CMK (cell line): ENCODE data around the gene CALN1.

ENCODE experiments used
- DNase-seq: peaks from one replicate; pipeline ENCODE4 v3.0.0-alpha.2; 2010; ENCODE audit warnings: low read depth

CALN1 gene

GRCh38 chr7:72183835-72184234, 228.3 kb downstream of the CALN1 start:
- no peak for DNase-seq

DNA sequence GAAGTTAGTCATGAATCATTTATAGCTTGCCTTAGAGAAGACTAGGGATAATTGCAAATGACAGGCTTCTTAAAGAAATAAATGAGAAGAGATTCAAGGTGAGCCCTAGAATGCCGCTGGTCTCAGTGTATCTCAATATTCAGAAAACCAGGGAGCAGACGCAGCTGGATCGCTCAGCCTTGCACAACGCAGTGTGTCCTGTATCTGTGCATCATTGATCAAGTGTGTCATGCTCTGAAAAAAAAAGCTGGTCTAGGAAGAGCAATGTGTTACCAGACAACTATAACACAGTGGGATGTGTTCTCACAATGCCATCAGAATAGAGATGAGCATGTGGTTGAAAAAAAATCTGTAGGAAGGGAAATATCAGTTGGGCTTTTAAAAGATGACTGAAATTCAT, 230.1 kb downstream of the CALN1 start:
- no peak for DNase-seq

- no peak for DNase-seq
Observed at GRCh38 chr7:72176875-72177274, 235.3 kb downstream of the CALN1 start.

DNA sequence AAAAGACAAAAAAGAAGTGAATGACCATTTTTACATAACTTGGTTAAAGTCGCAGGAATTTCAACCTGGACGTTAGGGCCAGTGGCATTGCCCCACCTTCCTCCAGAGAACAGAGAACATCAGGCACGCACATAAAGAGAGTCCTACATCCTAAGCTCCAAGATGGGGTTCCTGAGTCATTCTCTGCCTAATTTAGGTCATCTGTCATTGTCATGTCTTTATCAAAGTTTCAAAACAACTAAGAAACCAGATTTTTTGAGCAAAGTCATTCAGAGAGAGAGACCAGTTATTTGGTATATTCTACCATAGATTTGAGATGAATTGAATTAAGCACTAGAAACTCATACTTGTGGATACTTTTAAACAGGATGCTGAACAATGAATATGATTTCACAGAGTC, 241.7 kb downstream of the CALN1 start:
- no peak for DNase-seq

DNA sequence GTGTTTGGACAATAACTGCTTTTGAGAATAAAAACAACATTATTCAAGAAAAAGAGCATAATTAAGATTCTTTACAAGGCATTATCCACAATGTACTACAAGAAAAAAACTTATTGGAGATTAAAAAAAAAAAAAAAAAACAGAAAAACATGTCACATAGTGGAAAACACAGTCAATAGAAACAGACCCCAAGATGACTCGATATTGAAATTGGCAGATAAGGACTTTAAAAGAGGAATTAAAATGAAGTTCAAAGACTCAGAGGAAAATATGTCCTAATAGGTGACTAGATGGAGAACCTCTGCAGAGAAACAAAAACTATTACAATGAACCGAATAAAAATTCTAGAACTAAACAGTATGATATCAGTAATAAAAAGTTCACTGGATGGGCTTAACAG, 248.9 kb downstream of the CALN1 start:
- no peak for DNase-seq

- no peak for DNase-seq
Observed at GRCh38 chr7:72161534-72161933, 250.6 kb downstream of the CALN1 start.

DNA sequence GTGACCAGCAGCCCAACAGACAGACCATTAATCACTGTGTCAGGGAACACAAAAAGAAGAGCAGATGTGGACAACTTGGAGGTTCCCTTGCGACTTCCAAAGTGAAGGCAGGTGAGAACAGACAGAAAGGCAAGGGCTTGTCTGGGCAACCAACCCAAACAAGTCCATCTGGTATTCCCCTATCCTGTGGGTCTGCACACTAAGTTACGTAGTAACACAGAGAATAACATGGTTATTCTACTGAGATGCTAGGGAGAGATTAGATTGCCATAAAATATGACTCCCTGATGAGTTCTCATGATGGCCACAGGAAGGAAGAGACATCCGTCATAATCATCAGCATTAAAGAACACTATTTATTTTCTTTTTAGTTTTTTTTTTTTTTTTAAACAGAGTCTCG, 252.2 kb downstream of the CALN1 start:
- DNase-seq = no peak

DNA sequence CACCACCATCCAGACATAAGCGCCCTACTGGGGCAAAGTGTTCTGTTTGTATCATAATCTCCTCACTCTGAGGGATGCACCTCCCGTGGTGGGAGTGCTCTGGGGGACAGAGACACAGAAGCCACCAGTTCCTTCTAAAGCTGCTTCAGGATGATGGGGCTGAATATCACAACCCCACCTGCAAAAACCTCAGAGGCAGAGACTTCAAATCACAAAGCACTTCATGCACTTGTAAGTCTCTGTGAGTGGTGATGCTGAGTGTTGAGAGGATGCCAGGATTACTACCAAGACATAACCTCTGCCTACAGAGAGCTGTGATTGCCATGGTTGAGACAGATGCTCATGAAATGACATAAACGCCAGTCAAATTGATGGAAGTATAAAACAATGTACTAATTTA, 255.5 kb downstream of the CALN1 start:
- no peak for DNase-seq

DNA sequence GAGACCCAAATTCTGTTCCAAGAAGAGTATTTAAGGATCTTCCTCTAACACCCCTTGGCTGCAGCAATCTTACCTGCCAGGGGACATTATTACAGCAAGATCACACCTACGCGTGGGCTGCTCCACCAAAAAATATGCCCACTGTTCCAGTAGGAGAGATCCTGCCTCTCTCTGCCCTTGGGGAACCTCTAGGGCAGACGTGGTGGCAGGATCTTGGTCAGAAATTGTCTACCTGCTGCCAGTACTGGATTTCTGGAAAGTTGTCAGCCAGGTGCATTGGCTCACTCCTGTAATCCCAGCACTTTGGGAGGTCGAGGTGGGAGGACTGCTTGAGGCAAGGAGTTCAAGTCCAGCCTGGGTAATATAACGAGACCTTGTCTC, 259.0 kb downstream of the CALN1 start:
- DNase-seq = no peak

- no peak for DNase-seq
Observed at GRCh38 chr7:72152161-72153131, 259.7 kb downstream of the CALN1 start.

- DNase-seq = no peak
Observed at GRCh38 chr7:72140566-72140965, 271.6 kb downstream of the CALN1 start.

- DNase-seq = no peak
Observed at GRCh38 chr7:72127136-72127535, 285.0 kb downstream of the CALN1 start.

- no peak for DNase-seq
Observed at GRCh38 chr7:72123913-72124312, 288.2 kb downstream of the CALN1 start.

GRCh38 chr7:72118366-72118765, 293.8 kb downstream of the CALN1 start:
- DNase-seq = no peak

- DNase-seq = no peak
Observed at GRCh38 chr7:72114129-72114528, 298.0 kb downstream of the CALN1 start.

DNA sequence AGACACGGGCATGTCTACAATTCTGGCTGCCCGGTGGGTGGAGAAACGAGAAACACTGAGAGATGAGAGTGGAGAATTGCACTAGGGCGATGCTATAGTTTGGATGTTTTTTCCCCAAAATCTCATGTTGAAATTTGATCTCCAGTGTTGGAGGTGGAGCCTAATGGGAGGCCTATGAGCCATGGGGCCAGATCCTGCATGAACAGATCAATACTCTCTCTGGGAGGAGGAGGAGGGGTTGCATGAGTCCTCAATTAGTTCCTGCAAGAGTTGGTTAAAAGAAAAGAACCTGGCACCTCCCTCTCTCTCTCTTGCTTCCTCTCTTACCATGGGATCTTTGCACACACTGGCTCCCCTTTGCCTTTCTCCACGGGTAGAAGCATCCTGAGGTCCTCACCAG, 299.1 kb downstream of the CALN1 start:
- DNase-seq = no peak

DNA sequence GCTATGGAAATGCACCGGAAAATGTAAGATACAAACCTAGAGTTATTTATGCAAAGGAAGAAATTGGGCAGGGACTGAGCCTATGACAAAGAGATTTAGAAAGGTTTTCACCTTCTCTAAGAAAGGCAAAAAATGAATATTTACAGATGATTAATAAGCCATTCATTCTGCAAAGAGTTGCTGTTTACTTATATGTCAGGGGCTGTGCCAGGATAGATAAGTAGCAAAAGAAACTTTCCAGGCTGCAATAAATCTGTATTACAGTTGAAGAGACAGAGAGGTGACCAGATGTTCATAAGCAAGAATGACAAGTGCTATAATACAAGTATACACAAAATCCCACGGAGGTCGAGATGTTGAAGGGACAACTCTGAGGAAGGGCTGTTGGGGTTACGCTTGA, 299.6 kb downstream of the CALN1 start:
- DNase-seq = no peak

DNA sequence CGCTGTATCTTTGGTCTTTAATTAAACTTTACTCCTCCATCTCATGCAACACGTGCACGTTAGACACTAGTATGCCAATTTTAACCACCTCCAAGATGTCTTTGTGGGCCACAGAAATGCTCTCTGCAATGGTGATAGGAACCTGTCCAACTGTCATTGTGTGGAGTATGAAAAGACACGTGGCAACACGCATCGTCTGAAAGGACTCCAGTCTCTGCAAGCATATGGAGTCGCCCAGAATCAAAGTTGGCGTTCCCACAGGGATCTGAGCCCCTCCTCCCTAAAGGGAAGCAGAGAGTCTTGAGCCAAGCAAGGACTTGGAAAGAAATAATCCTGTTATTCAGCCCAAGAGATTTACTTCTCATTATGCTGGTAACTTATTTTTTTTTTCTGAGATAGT, 301.1 kb downstream of the CALN1 start:
- DNase-seq = no peak

DNA sequence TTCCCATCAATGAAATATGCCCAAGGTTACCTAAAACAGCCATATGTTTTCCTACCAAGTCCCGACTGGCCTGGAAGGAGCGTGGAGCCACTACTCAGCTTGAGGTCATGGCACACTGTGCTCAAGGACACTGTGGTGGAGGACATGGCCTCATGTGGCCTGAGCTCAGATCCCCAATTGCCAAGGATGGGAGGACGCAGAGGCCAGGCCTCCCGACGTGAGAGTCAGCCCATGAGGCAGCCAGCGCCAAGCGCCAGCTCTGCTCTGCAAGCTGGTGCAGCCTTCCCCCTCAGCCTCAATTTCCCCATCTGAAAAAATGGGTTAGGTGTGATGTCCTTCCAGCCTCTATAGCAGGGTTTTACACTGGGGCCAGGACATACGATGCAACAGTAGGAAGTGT, 302.6 kb downstream of the CALN1 start:
- no peak for DNase-seq

DNA sequence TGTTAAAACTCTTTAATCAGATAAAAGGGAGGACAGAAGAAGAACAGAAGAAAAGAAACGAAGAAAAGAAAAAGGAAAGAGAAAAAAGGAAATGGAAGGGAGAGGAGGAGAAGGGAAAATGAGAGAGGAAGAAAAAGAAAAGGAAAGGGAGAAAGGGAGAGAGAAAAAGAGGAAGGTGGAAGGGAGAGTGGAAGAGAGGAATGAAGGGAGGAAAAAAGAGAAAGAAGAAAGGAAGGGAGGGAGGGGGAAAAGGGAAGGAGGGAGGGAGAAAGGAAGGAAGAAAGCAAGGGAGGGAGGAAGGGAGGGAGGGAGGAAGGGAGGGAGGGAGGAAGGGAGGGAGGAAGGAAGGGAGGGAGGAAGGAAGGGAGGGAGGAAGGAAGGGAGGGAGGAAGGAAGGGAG, 305.7 kb downstream of the CALN1 start:
- no peak for DNase-seq

DNA sequence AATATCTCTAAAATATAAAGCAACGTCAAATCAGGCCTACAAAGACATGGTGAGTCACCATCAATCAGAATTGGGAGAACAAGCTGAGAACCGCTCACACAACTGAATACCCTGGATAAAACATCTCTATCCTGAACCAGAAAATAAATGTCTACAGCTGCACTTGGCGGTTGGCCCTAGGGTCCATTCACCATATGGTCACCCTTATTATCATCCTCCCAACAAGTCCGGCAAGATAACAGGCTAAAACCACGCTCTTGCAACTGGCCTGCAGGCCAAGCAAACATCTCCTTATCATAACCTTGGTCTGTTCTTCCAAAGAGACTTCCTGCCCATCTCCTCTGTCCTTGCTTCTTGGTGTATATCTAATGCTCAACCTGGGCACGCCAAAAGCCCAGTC, 310.7 kb downstream of the CALN1 start:
- DNase-seq = no peak

GRCh38 chr7:72099784-72100183, 312.4 kb downstream of the CALN1 start:
- no peak for DNase-seq

DNA sequence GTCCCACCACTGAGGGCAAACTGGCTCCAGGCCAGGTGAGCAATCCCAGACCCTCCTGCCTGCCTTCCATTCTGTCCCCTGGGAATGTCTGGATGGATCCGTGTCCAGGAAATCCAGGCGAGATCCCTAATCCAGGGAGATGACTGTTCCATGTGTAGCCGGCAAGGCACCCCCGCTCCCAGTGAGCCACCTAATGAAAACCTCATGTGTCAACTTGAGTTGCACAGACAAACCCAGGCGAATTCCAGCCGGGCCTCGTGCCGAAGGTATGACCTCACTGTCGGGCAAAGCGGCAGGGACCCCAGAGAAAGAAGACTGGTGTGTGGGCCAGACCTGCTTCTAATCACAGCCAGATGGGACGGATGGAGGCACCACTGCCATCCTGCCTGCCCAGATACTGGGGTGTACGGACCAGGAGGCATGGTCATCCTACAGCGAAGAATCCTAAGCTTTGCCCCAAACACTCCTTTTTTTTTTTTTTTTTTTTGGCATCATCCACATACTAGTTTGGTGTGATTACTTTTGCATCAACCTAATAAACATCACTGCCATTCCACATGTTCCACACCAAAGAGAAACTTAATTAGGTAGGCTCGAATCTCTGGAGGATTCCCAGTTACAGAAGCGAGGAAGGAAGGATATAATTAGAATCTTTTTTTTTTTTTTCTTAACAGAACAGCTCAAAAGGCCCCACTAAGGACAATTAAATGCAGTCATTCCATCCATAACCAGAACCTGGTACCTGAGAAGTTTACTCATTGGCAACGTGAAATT, 313.1 kb downstream of the CALN1 start:
- no peak for DNase-seq
